SW 1271 (cell line): ENCODE results near the gene TSPYL1.
A peak's percentile ranks its signal among the peaks of the same experiment; 100 is the strongest.
"Not testable (repeated sequence)": the region's sequence is repeated elsewhere in the genome, so short reads cannot be mapped to it uniquely, and the experiment has no call there.

ENCODE experiments used
- DNase-seq, 2 experiments: peaks; one replicate each; lab custom pipeline; 2025; lab: John Stamatoyannopoulos, UW

Gene TSPYL1

DNA sequence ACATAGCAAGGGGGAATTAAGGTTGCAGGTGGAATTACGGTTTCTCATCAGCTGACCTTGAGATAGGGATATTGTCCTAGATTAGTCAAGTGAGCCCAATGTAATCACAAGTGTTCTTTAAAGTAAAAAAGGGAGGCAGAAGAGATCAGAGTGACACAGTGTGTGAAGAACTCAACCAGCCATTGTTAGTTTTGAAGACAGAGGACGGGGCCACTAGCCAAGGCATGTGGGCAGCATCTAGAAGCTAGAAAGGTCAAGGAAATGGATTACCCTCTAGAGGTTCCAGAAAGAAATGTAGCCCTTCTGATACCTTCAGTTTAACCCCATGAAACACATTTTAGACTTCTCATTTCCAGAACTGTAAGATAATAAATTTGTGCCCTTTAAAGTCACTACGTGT, 18.5 kb upstream of the TSPYL1 start:
- no peak for DNase-seq

DNA sequence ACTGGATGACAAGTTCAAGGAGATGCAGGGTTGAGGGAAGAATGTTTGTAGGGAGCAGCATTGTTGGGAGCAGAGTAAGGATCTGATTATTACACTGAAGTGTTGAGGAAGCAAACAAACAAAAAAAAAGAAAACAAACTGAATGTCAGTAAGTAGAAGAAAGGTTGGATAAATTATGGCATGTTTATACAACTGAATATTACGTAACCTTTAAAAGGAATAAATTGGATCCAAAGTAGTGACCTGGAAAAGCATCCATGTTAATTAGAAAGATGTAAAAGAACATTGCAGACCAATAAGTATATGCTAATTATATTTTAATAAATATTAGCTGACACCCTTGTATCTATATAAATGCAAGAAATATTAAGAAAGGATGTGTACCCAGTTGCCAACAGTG, 12.8 kb upstream of the TSPYL1 start:
- no peak for DNase-seq

DNA sequence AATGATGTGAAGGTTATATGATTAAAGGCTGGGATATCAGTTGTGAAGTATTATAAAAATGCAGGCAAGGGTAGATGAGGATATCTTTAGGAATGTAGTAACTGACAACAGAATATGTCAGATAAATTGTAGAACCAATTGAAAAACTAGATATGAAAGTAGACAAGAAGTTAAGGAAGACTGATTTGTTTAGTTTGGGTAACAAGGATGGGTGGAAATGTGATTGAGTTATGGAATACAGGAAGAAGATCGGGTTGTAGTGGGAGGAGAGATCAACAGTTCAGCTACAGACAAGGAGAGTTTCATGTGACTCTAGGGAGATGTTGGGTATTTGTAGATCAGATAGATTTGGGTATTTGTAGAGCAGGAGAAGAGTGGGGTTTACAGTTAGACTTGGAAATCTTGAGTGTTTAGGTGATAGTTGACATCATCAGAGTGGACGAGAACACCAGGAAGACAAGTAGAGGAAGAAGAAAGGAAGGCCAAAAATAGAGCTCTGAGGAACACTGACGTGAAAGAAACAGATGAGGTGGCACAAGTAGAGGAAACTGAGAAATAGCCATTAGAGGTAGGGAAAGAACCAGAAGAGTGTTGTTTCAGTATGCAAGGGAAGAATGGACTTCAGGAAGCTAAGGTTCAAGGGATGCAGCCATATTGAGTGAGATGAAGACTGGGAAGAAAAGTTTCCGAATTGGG, 12.1 kb upstream of the TSPYL1 start:
- no peak for DNase-seq

DNA sequence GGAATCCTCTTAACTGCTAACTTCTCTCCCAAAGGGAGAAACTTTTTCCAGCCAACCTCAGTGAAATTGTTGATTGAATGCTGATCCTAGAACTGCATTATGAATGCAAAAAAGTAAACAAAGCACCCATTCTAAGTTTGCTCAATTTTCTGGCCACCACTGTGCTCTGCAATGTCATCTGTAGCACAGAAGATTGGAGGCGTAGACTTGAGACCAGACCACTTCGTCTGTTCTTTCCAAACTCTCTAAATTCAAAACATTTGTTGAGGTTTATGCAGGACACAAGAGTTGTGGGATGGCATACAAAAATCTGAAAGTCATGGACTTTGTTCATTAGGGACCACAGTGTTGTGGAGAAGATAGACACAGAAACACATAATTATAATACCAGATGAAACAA, 11.1 kb upstream of the TSPYL1 start:
- DNase-seq, result no peak

DNA sequence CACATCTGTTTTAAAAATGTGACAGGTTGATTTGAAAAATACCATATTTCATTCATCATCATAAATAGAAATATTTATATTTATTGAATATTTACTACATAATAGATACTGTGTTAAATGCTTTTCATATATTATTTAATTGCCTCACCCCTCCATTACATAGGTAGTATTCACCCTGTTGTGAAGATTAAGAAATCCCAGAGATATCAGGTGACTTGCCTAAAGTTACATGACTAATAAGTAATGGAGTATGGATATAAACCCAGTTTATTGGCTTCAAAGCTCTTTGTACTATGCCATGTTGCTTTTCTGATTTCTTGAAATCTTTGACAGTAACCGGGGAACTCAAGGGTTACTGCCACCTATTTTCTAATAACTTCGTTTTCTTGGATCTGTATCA, 10.1 kb upstream of the TSPYL1 start:
- no peak for DNase-seq

DNA sequence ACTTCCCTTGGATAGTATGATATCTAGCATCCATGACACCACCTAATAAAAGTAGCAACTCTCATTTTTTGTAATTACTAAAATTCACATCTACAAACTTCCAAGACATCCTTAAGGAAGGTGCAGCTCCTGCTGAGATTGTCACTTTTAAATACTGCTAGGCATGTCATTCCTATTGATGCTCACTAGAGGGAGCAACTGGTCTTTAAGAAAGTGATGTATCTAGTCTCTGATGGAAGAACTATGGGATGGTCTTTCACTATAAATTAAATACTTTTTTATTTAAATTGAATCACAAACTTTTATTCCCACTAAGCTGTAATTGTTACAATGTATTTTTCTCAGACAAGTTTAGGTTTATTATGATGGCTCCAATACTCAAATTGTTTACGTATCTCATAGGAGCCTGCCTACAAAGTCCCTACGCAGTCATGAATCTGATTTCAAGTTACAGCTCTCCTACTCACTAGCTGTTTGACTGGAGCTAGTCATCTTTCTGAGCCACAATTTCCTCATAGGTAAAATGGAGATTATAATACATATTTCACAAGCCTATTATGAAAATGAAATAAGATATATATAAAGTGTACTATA, 8.1 kb upstream of the TSPYL1 start:
- DNase-seq, result peak in 1 of 2 experiments; percentile 65

DNA sequence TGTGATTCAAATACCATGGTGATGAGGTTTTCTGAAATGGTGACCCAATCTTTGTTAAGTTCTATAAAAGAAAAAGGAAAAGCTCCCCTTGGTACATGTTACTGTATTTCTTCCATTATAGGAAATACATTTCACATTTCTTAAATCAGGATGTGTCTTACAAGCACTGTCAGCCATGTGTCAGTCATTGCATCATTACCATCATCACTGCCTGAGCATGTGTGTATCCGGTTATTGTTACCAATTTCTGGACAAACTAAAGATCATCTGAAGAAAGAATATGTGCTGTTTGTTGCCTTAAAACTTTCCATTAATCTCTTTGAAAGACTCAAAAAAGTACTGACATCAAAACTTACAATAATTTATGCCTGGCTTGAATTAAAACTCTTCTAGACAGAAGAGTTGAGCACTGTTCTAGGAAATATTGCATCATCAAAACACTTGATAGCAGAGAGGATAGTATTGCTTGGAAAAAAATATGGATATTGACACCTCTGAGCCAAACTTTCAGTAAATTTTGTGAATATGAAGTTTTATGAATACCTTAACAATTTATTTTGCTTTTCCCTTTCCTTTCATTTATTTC, 7.1 kb upstream of the TSPYL1 start:
- DNase-seq, result no peak

DNA sequence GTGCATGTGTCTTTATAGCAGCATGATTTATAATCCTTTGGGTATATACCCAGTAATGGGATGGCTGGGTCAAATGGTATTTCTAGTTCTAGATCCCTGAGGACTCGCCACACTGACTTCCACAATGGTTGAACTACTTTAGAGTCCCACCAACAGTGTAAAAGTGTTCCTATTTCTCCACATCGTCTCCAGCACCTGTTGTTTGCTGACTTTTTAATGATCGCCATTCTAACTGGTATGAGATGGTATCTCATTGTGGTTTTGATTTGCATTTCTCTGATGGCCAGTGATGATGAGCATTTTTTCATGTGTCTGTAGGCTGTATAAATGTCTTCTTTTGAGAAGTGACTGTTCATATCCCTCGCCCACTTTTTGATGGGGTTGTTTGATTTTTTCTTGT, 5.3 kb upstream of the TSPYL1 start:
- not testable (repeated sequence) for DNase-seq

DNA sequence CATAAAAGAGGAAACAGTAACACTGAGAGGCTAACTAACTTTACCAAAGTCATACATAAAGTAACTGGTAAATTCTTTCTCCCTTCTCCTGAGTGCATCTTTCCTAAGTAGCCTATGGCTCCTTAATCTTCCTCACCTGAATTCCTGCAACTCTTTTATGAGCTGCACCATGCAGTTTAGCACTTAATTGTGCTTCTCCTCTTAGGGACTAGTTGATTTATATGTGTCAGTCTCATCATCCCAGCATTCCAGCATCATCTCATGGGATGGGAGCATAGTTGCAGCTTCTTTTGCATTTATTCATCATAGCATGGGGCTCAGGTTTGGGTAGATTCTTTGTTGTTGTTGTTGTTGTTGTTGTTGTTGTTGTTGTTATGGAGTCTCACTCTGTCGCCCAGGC, 3.5 kb upstream of the TSPYL1 start:
- no peak for DNase-seq

DNA sequence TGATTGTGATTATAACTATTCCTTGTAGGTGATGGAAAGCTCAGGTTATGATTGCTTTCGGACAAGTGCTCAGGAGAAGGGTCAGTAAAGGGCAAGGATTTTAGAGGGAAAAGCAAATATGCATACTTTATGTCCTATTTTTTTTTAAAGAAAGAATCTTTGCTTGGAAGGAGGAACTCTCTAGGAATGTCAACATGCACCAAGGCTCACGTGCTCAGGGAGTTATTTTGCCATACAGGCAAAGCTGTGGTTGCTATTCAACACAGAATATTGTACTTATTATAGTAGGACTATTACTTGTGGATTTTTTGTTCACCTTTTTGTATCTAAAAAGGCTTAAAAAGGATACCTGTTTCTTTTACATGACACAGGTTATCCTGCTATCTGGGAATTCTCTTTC, 3.0 kb upstream of the TSPYL1 start:
- DNase-seq, result no peak

DNA sequence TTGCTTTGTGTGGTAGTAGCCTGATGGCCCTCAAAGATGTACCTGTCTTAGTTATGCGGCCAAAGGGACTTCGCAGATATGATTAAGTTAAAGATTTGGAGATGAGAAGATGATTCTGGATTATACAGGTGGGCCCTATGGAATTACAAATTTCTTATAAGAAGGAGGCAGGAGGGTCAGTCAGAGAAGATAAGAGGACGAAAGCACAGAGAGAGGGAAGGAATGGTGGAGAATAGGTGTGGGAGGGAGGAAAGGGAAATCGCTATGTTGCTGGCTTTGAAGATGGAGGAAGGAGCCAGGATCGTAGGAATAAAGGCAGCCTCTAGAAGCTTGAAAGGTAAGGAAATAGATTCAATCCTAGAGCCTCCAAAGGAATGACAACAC, 1.2 kb upstream of the TSPYL1 start:
- no peak for DNase-seq

DNA sequence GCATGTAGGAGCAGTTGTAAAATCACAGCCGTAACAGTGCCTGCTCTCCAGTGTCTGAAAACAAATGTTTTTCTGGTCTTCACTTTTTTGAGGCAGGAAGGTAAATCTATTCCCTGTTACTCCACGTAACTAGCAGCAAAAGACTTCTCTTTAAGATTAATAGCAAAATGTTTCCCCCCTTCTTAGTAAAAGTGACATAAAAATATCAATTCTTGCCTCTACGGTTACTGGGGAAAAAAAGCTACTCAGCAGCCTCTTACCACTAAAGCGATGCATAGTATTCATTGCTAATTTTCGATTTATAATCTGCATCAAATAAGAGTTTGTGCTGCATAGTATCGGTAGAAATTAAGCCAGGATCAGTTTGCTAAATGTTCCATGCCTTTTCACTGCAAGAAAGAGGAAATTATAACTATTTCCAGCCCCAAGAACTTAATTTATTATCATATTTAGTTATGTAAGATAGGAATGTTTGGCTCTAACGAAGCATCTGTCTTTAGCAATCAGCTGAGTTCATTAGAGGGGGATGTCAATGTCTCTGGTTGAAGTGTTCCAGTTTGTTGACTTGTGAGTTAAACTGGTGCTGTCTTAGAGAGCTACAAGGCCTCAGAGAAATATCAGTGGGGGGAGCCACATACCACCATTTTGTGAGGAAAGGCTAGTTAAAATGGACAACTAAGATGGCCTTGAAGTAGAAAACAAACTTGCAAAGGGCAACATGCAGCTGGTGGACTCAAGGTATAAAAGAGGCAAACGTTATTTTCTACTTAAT, 617 bp upstream of the TSPYL1 start:
- peak in 1 of 2 experiments; percentile 18 for DNase-seq

DNA sequence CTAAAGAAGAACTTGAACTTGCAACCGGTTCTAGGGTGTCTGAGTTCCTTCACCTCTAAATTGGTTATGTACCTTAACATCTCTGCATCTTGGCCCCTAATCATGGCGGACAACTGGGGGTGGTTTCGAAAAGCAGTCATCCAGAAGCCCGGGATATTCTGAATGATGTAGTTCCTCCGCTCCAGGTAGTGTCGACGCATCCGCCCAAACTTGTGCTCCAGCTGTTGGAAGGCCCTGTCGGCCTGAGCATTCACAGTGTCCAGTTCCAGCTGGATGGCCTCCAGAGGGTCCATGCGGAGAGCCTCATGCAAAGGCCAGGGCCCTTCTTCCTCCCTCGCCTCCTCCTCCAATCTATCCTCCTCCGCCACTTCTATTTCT, 887 bp downstream of the TSPYL1 start:
- no peak for DNase-seq

DNA sequence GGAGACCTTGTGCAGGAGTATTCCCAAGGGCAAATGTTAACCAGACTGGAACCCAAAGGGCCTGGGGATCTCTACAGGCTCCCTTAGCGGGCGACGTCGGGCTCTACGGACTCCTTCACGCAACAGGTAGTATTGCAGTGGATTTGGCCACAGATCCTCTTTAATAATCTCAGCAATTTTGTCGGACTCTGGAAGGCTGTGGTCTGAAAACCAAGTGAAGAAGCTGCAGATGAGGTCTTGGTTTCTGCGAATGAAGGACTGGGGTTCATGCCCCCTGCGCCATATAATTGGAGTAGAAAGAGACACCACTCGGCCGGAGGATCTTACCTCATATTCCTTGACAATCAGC, 1.3 kb downstream of the TSPYL1 start:
- no peak for DNase-seq

DNA sequence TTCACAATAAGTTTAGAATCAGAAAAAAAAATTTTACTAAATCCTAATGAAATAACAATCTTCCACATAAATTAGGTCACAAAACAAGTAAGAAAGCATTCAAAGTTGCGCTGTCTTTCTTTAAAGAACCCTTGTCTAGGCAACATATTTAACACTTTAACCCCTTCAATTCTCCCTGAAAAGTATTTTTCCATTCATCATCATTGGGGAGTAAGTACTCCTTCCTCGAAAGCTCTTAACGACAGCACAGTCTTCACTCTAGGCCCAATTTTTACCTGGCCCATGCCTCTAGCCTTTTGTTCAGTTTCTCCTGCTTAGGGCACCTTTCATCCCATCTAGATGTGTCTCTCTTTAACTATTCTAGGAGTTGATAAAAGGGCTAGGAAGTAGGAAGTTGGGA, 2.6 kb downstream of the TSPYL1 start:
- no peak for DNase-seq

DNA sequence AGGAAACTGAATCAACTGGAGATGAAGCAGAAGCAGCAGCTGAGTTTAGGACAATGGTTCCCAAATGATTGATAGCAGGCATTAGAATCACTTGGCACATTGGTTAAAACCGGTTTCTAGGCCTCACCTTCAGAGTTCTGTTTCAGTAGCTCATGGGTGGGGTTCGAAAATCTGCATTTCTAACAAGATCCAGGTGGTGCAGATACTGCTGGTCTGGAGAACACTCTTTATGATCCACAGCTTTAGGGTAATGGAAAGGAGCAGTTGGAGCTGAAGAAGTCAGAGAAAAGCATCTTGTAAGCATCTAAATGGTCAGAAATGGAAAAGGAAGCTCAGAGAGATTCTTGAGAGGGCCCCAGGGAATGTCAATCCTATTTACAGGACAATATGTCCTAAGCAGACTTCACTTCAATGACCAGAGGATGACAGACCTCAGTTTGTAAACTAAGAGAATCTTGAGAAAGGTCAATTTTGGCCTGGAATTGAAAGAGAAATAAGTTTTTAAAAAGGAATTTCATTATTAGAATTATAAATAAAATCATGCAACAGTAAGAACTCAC, 8.5 kb downstream of the TSPYL1 start:
- DNase-seq, result no peak

DNA sequence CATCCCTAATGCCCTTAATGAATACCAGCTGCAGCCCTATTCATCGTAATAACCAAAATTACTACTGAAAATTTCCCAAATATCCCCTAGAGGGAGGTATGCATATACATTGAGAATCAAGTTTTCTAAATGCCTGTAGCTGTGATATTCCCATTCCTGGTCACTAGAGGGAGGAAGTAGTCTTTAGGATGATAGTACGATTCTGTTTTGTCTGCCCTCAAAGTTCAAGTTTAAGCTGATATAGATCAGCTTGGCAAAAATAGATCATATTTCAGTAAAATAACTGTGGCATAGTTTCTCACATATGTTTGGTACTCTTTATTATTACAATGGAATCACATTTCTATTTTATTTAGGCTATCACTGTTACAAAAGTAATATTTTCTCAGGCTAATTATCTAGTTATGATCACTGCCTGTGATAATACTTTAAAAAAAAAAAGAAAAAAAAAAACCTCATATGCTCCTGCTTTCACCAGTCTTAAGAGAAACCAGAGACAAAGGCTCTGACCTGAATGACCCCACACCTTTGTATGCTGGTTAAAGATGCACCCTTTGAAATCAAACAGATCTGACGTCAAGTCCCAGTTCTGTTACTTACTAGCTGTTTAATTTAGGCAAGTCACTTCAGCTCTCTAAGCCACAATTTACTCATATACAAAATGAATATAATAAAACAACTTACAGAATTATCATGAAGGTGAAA, 11.0 kb downstream of the TSPYL1 start:
- DNase-seq, result peak in 1 of 2 experiments; percentile 90

DNA sequence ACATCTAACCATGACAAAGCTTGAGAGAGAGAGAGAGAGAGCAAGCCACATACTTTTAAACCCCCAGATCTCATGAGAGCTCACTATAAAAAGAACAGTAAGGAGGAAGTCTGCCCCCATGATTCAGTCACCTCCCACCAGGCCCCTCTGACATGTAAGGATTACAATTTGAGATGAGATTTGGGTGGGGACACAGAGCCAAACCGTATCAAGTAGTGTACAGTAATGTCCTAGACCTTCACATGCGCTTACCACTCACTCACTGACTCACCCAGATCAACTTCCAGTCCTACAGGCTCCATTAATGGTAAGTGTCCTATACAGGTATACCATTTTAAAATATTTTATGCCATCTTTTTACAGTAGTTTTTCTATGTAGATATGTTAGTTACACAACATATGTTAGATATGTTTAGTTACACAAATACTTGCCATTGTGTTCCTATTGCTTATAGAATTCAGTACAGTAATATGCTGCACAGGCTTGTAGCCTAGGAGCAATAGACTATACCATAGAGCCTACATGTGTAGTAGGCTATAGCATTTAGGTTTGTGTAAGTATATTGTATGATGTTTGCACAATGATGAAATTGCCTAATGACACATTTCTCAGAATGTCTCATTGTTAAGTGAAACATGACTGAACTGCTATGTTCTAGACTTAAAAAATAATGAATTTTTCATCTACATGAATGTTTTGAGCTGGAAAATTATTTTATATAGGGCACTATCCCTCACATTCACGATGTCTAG, 11.7 kb downstream of the TSPYL1 start:
- no peak for DNase-seq

DNA sequence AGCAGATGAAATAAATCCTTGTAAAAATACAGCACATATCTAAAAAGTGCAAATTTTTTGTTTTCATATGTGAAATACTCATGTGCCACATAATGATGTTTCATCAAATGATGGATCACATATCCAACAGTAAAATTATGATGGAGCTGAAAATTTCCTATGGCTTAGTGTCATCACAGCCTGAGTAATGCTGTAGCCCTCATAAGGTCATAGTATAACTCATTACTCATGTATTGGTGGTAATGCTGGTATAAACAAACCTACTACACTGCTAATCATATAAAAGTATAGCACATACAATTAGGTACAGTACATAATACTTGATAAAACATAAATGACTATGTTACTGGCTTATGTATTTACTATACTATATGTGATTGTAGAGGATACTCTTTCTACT, 12.9 kb downstream of the TSPYL1 start:
- no peak for DNase-seq

DNA sequence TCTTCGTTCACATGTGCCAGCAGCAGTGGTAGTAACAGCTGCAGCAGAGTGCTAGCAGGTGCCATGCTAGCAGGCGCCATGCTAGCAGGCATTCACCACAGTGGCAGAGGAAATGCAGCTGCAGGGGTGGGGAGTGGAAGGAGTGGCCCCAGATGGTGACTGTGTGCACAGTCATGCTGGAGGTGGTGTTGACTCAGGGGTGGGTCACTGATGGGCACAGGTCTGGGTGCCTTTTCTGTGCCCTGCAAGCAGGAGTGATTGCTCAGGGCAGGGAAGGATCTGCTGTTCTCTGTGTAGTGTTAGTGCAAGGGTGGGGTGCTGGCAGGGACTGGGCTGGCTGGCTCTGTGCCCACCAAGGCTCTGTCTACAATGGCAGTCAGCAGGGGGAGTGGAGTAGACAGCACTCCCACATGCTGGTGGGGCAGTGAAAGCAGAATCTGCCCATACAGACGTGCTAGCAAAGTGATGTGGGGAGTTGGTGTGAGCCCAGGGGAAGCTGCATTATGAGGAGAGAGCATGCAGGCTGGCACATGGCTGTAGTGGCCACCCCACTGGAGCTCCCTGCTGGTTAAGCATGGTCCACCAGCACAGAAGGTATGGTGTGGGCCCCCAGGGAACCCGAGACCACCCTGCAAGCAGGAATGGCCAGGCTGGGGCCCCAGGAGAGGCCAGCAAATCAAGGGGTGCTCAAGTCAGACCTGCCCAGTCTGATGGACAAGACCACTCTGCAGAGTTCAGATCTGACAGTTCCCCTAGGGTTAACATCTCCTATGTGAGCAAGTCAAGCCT, 14.5 kb downstream of the TSPYL1 start:
- peak; percentile 13 to 40 for DNase-seq

DNA sequence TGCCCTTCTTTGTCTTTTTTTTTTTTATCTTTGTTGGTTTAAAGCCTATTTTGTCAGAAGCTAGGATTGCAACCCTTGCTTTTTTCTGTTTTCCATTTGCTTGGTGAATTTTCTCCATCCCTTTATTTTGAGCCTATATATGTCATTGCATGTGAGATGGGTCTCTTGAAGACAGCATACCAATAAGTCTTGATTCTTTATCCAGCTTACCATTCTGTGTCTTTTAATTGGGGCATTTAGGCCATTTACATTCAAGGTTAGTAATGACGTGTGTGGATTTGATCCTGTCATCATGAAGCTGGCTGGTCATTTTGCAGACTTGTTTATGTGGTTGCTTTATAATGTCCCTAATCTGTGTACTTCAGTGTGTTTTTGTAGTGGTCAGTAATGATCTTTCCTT, 16.4 kb downstream of the TSPYL1 start:
- DNase-seq, result no peak
